Neural cell (in vitro differentiated cells): ENCODE results near the gene NECTIN2. TPM values are rescaled to one million over a fixed set of nuclear protein-coding genes. Genes with fewer than 3 reads are reported as not detected.

ENCODE experiments used
- H2AFZ ChIP-seq: fragments of 200-600, 300-800 bp; sonication (generic), shearing (Covaris generic); 2 replicates; pipeline ENCODE4 v1.6.0; 2014; ENCODE audit warnings: low read depth, mild to moderate bottlenecking, antibody characterized with exemption, low read length, moderate library complexity
- H3F3A ChIP-seq: fragments of 200-600 bp; shearing (Covaris generic); 2 replicates; pipeline ENCODE4 v1.6.1; 2016; ENCODE audit warnings: mild to moderate bottlenecking, moderate library complexity, mixed read lengths, antibody characterized with exemption, low read length; ENCODE audit not compliant: insufficient read depth, poor library complexity, severe bottlenecking
- H3K27ac ChIP-seq: fragments of 200-600, 300-800 bp; sonication (generic), shearing (Covaris generic); 2 replicates; pipeline ENCODE4 v1.5.1; 2014; ENCODE audit warnings: mild to moderate bottlenecking, low read length, moderate library complexity
- H3K27me3 ChIP-seq: fragments of 300-800, 200-600 bp; sonication (generic), shearing (Covaris generic); 2 replicates; pipeline ENCODE4 v1.6.0; 2014; ENCODE audit warnings: mild to moderate bottlenecking, low read depth, low read length, moderate library complexity; ENCODE audit not compliant: insufficient read depth
- H3K36me3 ChIP-seq: fragments of 300-800, 200-600 bp; sonication (generic), shearing (Covaris generic); 2 replicates; pipeline ENCODE4 v1.5.1; 2014; ENCODE audit warnings: mild to moderate bottlenecking, antibody characterized with exemption, low read length, moderate library complexity; ENCODE audit not compliant: insufficient read depth
- H3K4me2 ChIP-seq: fragments of 300-800, 200-600 bp; sonication (generic), shearing (Covaris generic); 2 replicates; pipeline ENCODE4 v1.6.0; 2014; ENCODE audit warnings: mild to moderate bottlenecking, low read length
- H3K4me3 ChIP-seq: fragments of 300-800, 200-600 bp; sonication (generic), shearing (Covaris generic); 2 replicates; pipeline ENCODE4 v1.5.1; 2014; ENCODE audit warnings: mild to moderate bottlenecking, low read length, moderate library complexity
- H3K79me2 ChIP-seq: fragments of 200-600 bp; shearing (Covaris generic); replicated peaks from 2 replicates; pipeline ENCODE4 v1.6.0; 2014; ENCODE audit warnings: mild to moderate bottlenecking, low read length, moderate library complexity; ENCODE audit not compliant: insufficient read depth
- H3K9ac ChIP-seq: fragments of 300-800, 200-600 bp; sonication (generic), shearing (Covaris generic); 2 replicates; pipeline ENCODE4 v1.6.1; 2016; ENCODE audit warnings: mild to moderate bottlenecking, low read length, mixed read lengths
- H3K9me2 ChIP-seq: fragments of 200-600 bp; shearing (Covaris generic); 2 replicates; pipeline ENCODE4 v1.6.1; 2016; ENCODE audit warnings: mild to moderate bottlenecking, low read length, mixed read lengths; ENCODE audit not compliant: insufficient read depth
- H3K9me3 ChIP-seq: fragments of 200-600, 300-800 bp; sonication (generic), shearing (Covaris generic); 2 replicates; pipeline ENCODE4 v1.6.1; 2016; ENCODE audit warnings: mild to moderate bottlenecking, mixed run types, low read length, moderate library complexity, mixed read lengths
- H4K20me1 ChIP-seq: fragments of 200-600 bp; shearing (Covaris generic); 2 replicates; pipeline ENCODE4 v1.6.1; 2016; ENCODE audit warnings: mild to moderate bottlenecking, mixed run types; ENCODE audit not compliant: insufficient read depth
- CTCF ChIP-seq: fragments of 450-650 bp; IDR thresholded peaks from 2 replicates; pipeline ENCODE4 v1.5.1; 2014; ENCODE audit warnings: antibody characterized with exemption, mild to moderate bottlenecking, moderate library complexity; ENCODE audit not compliant: poor library complexity, severe bottlenecking
- EP300 ChIP-seq: fragments of 450-650 bp; conservative IDR thresholded peaks from 2 replicates; pipeline ENCODE4 v1.6.1; 2014; ENCODE audit warnings: antibody characterized with exemption, mild to moderate bottlenecking, moderate library complexity; ENCODE audit not compliant: poor library complexity, severe bottlenecking
- EZH2 ChIP-seq: fragments of 200-600, 300-800 bp; shearing (Covaris generic), sonication (generic); IDR thresholded peaks from 2 replicates; pipeline ENCODE4 v1.6.1; 2014; ENCODE audit warnings: antibody characterized with exemption, low read length, borderline replicate concordance, mild to moderate bottlenecking; ENCODE audit not compliant: insufficient read depth, poor library complexity, severe bottlenecking
- MXI1 ChIP-seq: fragments of 450-650 bp; conservative IDR thresholded peaks from 2 replicates; pipeline ENCODE4 v1.6.1; 2014; ENCODE audit warnings: antibody characterized with exemption, mild to moderate bottlenecking; ENCODE audit not compliant: poor library complexity, severe bottlenecking
- POLR2AphosphoS5 ChIP-seq: IDR thresholded peaks from 2 replicates; pipeline ENCODE4 v1.6.1; 2012
- RAD21 ChIP-seq: fragments of 450-650 bp; conservative IDR thresholded peaks from 2 replicates; pipeline ENCODE4 v1.6.1; 2014; ENCODE audit warnings: antibody characterized with exemption, mild to moderate bottlenecking, moderate library complexity
- REST ChIP-seq: IDR thresholded peaks from 2 replicates; pipeline ENCODE4 v1.6.1; 2012; ENCODE audit warnings: borderline replicate concordance
- SMC3 ChIP-seq: fragments of 450-650 bp; conservative IDR thresholded peaks from 2 replicates; pipeline ENCODE4 v1.6.1; 2014; ENCODE audit warnings: antibody characterized with exemption, mild to moderate bottlenecking, moderate library complexity; ENCODE audit not compliant: poor library complexity
- TAF1 ChIP-seq: IDR thresholded peaks from 2 replicates; pipeline ENCODE4 v1.6.1; 2012; ENCODE audit warnings: low read depth
- polyA plus RNA-seq: library from polyadenylated mRNA; depleted of rRNA; stranded (reverse); fragments of >200 nt; gene quantifications from 2 replicates; pipeline ENCODE4 v1.2.3, GENCODE V29; 2014

NECTIN2 gene
- polyA plus RNA-seq, 1 donor from 2014 or later, result 33.2 TPM

- TF ChIP-seq TAF1 (no peak), MXI1 (no peak), CTCF (no peak), EP300 (no peak), SMC3 (no peak), POLR2AphosphoS5 (no peak), REST (no peak)
- Histone ChIP-seq H2AFZ (no peak overlapping the region), H3K27me3 (peaks cover 4% of the 10 kb centered on the region), H4K20me1 (no peaks in the 10 kb centered on the region), H3K27ac (no peak overlapping the region), H3K4me2 (no peak overlapping the region), H3K9ac (no peak overlapping the region), H3K4me3 (no peak overlapping the region), H3K9me3 (no peaks in the 10 kb centered on the region), H3K36me3 (no peaks in the 10 kb centered on the region), H3K9me2 (no peaks in the 10 kb centered on the region), H3K79me2 (no peaks in the 10 kb centered on the region), H3F3A (no peaks in the 10 kb centered on the region)
Measured at GRCh38 chr19:44813841-44814470, 32.1 kb upstream of the NECTIN2 start.

GRCh38 chr19:44814517-44814916 is 31.6 kb upstream of the NECTIN2 start:
- no peaks in the 10 kb centered on the region for H3K9me3 ChIP-seq
- no peak overlapping the region for H3K9ac ChIP-seq
- no peaks in the 10 kb centered on the region for H3K36me3 ChIP-seq
- no peak overlapping the region for H2AFZ ChIP-seq
- no peaks in the 10 kb centered on the region for H3K9me2 ChIP-seq
- no peaks in the 10 kb centered on the region for H3F3A ChIP-seq
- H4K20me1 ChIP-seq, result no peaks in the 10 kb centered on the region
- no peak for TF ChIP-seq TAF1
- TF ChIP-seq REST, result no peak
- TF ChIP-seq RAD21, result no peak
- TF ChIP-seq SMC3, result no peak
- no peak for TF ChIP-seq EP300
- TF ChIP-seq POLR2AphosphoS5, result no peak
- no peak for TF ChIP-seq CTCF
- TF ChIP-seq MXI1, result no peak
- TF ChIP-seq EZH2, result no peak
- H3K4me3 ChIP-seq, result no peak overlapping the region
- no peak overlapping the region for H3K4me2 ChIP-seq
- H3K27ac ChIP-seq, result no peak overlapping the region
- H3K27me3 ChIP-seq, result no peaks in the 10 kb centered on the region
- no peaks in the 10 kb centered on the region for H3K79me2 ChIP-seq
